Esophagus muscularis mucosa (tissue), 3 donors: Measurements from ENCODE around the gene EIF2S2.
"Not testable (repeated sequence)": the region's sequence is repeated elsewhere in the genome, so short reads cannot be mapped to it uniquely, and the experiment has no call there.

Experiments used
- POLR2A ChIP-seq: fragments of 450-650 bp; IDR thresholded peaks from one replicate; pipeline ENCODE4 v1.6.1; 2017; ENCODE audit warnings: antibody characterized with exemption, moderate library complexity, mild to moderate bottlenecking, low read depth
- POLR2AphosphoS5 ChIP-seq, 2 donors: sonication (generic); formaldehyde crosslinking; IDR thresholded peaks; one replicate each; pipeline ENCODE4 v1.6.1; 2017; ENCODE audit warnings: antibody characterized with exemption in 2 of 2
- TF ChIP-seq, protein P1 (sequence below), 3 experiments: fragments of 200-600 bp in 2 of 3; fragments of 450-650 bp in 1 of 3; sonication (generic) in 2 of 3; IDR thresholded peaks; one replicate each; pipeline ENCODE4 v1.5.1; 2017 to 2019; ENCODE audit warnings: antibody characterized with exemption in 3 of 3, mild to moderate bottlenecking in 2 of 3, moderate library complexity in 1 of 3

DNA sequence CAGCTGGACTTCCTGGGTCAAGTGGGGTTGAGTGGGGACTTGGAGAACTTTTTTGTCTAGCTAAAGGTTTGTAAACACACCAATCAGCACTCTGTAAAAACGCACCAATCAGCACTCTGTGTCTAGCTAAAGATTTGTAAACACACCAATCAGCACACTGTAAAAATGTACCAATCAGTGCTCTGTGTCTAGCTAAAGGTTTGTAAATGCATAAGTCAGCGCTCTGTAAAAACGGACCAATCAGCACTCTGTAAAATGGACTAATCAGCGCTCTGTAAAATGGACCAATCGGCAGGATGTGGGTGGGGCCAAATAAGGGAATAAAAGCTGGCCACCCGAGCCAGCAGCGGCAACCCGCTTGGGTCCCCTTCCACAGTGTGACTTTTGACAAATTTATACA is 40.0 kb upstream of the EIF2S2 start:
- not testable (repeated sequence) for TF ChIP-seq POLR2AphosphoS5 (IDR thresholded peaks at IDR 0.05); POLR2A
- TF ChIP-seq, protein P1, sequence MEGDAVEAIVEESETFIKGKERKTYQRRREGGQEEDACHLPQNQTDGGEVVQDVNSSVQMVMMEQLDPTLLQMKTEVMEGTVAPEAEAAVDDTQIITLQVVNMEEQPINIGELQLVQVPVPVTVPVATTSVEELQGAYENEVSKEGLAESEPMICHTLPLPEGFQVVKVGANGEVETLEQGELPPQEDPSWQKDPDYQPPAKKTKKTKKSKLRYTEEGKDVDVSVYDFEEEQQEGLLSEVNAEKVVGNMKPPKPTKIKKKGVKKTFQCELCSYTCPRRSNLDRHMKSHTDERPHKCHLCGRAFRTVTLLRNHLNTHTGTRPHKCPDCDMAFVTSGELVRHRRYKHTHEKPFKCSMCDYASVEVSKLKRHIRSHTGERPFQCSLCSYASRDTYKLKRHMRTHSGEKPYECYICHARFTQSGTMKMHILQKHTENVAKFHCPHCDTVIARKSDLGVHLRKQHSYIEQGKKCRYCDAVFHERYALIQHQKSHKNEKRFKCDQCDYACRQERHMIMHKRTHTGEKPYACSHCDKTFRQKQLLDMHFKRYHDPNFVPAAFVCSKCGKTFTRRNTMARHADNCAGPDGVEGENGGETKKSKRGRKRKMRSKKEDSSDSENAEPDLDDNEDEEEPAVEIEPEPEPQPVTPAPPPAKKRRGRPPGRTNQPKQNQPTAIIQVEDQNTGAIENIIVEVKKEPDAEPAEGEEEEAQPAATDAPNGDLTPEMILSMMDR (IDR thresholded peaks at IDR 0.05) = not testable (repeated sequence)
